GM19351 (cell line): ENCODE results near the gene ADGRE1.

Experiments
- ATAC-seq: cut with Tn5 transposase; IDR thresholded peaks from one replicate; pipeline ENCODE4 v1.9.1; 2021; ENCODE audit warnings: mild to moderate bottlenecking, moderate library complexity; ENCODE audit not compliant: unreplicated experiment

Gene ADGRE1

GRCh38 chr19:6955082-6955481 is 67.7 kb downstream of the ADGRE1 start:
- ATAC-seq = no peak

GRCh38 chr19:6956573-6956972 is 69.2 kb downstream of the ADGRE1 start:
- no peak for ATAC-seq

GRCh38 chr19:6958791-6959190 is 71.4 kb downstream of the ADGRE1 start:
- ATAC-seq = no peak

GRCh38 chr19:6963244-6963852 is 76.0 kb downstream of the ADGRE1 start:
- no peak for ATAC-seq

GRCh38 chr19:6963937-6964336 is 76.6 kb downstream of the ADGRE1 start:
- no peak for ATAC-seq

- ATAC-seq = no peak
Measured at GRCh38 chr19:6967967-6968366, 80.6 kb downstream of the ADGRE1 start.

GRCh38 chr19:6969490-6969889 is 82.1 kb downstream of the ADGRE1 start:
- no peak for ATAC-seq

GRCh38 chr19:6970021-6970420 is 82.6 kb downstream of the ADGRE1 start:
- no peak for ATAC-seq

GRCh38 chr19:6970443-6970842 is 83.1 kb downstream of the ADGRE1 start:
- ATAC-seq = no peak

GRCh38 chr19:6971366-6971765 is 84.0 kb downstream of the ADGRE1 start:
- ATAC-seq = no peak

- no peak for ATAC-seq
Measured at GRCh38 chr19:6976197-6976596, 88.8 kb downstream of the ADGRE1 start.

- ATAC-seq = no peak
Measured at GRCh38 chr19:6979399-6979798, 92.0 kb downstream of the ADGRE1 start.

GRCh38 chr19:6983448-6983847 is 96.1 kb downstream of the ADGRE1 start:
- no peak for ATAC-seq

- no peak for ATAC-seq
Measured at GRCh38 chr19:6987850-6988249, 100.5 kb downstream of the ADGRE1 start.

- ATAC-seq = no peak
Measured at GRCh38 chr19:6988257-6988656, 100.9 kb downstream of the ADGRE1 start.
